Activated CD4-positive, alpha-beta T cell treated with anti-CD3 and anti-CD28 coated beads, Interleukin-2, amount 50 U/mL, for 1 hour (primary cell): ENCODE results near the gene RASSF9.

Experiments
- DNase-seq: peaks from one replicate; pipeline ENCODE4 v3.0.0-alpha.2; 2020

Gene RASSF9

DNA sequence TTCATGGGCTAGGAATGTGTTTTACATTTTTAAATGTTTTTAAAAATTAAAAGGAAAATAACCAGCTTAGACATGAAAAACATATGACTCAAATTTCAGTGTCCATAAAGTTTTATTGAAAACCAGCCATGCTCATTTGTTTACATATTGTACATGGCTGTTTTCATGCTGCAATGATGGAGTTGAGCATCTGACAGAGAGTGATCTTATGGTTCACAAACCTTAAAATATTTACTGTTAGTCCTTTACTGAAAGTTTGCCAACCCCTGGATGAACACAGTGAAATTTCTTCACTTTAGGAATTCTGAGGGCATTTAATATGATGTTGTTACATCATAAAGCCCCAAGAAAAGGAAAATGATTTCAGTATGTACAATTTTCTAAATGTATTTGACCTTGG is 16.1 kb downstream of the RASSF9 start:
- DNase-seq: no peak

DNA sequence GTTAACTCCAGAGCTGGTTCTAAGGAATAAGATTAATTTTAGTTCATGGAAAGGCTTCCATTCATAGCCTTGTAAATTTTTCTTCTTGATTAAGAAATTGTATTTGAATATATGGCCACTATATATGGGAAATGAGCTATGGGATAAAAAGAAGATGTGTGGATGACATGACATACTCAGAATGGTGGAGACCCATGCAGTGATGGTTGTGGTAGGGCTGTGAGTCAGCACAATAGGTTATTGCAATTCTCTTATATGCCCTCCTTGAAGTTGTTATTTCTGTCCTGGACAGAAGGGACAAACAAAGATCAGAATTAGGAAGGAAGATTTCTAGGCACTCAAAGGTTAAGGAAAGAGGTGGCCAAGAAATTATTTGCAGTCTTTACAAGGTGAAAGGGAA is 21.5 kb downstream of the RASSF9 start:
- DNase-seq: no peak

DNA sequence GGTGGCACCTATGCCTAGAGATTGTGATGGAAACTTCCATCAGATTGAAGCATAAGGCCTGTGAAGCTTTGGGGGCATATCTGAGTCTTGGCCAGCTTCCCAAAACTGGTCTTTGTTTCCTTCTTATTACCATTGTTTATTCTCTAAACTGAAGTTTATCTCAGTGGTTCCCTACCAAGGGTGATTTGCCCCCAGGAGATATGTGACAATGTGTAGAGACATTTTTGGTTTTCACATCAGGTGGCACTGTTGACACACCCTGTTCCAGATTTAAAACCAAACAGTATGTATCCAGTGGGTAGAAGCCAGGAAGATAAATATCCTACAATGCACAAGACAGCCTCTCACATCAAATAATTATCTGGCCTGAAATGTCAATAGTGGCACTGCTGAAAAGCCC is 22.1 kb downstream of the RASSF9 start:
- DNase-seq: no peak

DNA sequence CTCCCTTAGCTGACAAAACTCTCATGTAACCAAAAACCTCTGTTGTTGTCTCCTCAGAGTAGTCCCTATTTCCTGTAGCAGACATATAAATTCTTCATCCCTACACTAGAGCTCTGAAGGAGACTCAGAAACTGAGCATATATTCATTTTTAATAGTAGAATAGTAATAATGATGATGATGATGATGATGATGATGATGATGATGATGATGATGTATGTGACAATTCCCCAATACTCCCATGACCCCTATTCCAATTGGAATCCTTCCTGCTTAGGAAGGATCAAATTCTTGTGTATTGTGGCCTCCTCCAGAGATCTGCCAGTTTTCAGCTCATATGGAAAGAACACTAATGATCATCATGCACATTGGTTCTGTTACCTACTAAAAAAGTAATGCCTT is 26.7 kb downstream of the RASSF9 start:
- DNase-seq: no peak

DNA sequence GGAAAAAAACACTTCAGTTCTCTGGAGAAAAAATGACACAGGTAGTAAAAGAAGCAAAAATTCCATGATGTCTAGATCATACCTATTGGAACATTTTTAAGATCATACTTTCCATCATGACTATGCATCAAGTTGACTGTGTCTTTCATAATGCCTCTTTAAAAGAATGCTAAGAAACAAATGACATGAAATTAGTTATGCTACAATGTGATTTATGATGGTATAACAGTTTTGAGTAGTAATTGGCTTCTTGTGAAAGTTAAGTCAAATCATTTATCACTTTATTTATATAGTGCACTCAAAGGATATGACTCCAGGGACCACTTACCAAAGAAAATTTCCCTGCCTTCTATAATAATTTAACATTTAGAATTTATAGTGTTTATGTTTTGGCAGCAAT is 28.5 kb downstream of the RASSF9 start:
- DNase-seq: no peak

DNA sequence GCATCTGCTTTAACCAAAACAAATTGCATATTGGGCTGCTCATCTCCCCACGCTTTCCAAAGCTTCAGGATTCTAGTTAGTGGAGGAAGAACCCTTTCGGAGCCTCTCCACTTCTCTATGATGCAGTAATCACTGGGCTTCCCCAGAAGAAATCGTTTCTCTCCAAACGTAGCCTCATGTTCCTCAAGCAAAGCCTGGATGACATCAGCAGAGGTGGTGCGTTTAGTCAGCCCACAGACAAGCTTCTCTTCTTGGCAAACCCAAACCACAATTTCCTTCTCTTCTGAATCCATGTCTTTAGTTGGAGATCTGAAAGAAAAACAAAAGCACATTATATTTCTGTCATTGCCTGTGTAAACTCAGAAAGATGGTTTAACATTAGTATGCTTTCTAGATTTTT is 30.6 kb downstream of the RASSF9 start:
- DNase-seq: no peak

DNA sequence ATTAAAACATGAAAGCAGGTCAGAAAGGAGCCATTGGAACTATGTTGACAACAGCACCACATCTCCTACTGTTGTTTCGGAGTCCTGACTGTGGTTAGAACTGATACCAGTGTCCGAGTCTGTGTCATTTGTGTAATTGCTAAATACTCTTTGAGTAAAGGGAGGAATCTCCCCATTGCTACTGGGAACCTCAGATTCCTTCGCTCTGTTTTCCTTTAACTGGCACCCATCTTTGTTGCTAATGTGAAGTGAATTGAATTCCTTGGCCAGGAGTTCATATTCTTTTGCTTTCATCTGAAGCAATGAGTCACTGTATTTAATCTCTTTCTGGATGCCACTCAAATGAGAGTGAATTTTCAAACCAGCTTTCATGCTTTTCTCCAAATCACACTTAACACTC is 31.5 kb downstream of the RASSF9 start:
- no peak for DNase-seq

DNA sequence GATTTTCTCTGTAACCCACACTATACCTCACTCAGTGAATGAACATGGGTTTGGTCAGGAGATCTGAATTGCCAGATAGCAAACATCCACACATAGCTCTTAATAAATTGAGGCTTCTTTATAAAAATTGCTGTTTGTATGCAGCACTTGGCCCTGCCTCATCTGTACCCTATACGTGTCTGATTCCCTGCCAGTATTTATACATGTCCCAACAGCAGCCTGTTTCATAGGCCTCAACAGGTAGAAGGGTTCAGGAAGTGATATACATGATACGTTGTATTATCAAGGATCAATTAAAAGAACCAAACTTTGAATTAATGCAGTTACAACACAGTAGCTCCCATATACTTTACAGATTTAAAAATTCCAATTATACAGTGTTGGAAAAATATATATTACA is 32.3 kb downstream of the RASSF9 start:
- DNase-seq: no peak

DNA sequence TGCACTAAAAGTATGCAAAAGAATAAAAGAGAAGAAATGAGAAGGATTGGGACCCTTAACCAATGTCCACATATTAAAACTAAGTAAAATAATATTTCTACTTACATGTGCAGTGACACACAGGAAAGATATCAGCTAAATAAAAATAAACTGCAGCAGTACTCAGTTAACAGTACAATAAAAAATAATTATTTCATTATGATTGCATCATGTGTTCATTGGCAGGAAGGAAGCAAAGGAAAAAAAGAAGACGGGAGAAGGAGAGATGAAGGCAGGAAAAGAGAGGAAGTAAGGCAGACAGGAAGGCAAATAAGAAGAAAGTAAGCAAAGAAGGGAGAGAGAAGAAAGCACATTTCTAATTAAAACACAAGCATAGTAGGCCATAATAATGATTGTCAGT is 33.0 kb downstream of the RASSF9 start:
- no peak for DNase-seq

DNA sequence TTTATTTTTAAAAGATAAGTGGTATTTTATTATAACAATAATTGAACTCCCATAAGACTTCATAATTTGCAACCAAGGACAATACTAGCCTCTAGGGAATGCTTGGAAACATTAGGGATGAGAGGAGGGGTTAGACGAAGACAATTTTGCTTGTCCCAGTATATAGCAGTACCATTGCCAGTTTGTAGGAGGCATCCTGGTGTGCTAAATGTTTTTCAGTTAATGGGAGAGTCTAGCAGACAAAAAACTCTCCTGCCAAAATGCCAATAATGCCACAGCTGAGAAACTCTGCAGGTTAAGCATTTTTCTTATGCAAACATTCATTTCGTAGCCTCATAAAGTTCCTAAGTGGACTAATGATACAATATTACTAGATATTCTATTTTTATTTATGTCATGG is 38.1 kb downstream of the RASSF9 start:
- no peak for DNase-seq

DNA sequence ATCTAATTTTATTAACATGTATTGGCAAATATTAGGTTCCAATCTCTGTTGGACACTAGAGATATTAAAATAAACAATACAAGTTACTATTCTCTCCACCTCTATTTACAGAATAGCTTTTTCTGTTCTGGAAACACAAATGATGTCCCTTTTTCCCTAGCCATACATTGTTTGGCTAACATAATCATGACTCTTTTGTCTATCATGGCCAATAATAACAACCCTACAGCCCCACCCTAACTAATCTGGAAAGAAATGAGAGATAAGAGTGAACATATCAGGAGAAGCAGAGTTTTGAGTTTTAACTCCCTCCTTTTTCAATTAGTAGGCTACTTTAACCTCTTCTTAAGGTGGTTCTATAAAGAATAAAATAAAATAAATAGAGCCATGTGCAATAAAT is 40.2 kb downstream of the RASSF9 start:
- DNase-seq: no peak

DNA sequence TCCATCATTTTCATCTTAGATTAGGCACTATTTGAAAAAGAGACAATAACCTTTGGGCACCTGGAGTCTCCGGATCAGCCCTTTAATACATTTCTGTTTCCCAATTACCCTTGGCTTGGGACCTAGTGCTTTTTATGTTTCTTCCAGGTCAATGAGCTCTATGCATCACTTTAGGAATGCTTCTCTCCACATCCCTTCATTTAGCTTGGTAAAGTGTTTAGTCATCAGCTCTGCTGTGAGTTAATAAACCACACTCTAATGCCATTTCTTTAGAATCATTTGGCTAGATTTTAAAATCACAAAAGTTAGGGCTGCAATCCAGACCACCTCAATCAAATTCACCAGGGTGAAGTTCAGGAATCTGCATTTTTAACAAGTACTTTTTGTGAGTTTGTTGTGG is 41.7 kb downstream of the RASSF9 start:
- no peak for DNase-seq

DNA sequence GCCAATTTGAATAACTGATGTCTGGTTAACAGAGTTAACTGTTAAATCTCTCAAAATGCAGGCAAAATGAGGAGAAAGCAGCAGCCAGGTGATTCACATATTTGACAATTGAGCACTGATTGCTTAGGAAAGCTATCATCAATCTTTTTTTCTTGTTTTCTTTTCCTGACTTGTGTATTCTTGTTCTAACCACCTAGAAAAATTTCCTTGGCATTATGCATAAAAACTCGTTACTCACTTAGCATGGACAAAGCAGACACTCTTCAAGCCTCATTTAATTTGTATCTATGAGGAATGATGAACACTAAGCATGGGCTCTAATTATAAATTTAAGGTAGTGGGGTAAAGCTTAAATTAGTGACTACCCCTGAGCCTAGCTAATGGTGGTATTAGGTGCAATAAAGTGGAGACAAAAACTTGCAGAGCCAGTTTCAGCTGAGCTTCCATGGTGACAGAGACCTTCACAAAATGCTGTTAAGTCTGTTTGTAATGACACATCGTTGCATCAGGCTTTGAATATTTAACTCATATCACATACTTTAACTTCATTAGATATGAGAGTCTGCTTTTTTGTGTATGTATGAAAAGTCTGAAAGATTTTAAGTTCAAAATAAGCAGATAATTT is 52.0 kb downstream of the RASSF9 start:
- DNase-seq: no peak

DNA sequence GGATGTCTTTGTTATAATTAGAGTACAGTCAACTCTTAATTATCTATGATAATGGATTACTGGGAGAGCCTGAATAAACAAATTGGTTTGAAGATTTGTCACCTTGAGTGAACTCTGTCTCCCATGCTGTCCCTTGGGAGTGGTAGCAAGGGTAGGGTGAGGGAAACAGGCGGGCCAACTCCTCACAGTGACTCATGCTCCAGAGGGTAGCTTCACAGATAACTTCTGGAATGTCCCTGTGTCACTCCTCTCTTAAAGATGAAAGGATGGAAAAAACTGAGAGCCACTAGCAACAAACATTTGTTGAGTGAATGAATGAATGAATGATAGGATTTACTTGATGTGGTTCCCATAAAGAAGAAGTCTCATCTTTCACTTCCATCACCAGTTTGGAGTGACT is 53.5 kb downstream of the RASSF9 start:
- DNase-seq: no peak

DNA sequence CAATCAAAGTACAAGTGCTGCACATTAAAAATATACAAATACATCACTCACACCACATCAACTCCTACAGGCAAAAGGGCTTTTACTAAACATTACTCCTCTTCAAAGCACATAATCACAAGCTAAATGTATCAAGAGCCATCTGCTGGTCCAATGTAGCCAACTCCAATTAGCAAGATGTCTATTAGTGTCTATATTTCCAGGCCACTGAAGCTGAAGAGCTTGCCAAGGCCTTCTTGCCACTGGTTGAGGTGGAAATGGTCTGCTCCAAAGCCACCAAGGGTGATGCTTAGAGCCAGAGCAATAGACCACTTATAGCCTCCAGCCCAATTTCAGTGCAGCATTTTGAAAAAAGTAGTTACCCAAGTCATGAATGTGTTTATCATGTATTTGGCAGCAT is 54.4 kb downstream of the RASSF9 start:
- no peak for DNase-seq

DNA sequence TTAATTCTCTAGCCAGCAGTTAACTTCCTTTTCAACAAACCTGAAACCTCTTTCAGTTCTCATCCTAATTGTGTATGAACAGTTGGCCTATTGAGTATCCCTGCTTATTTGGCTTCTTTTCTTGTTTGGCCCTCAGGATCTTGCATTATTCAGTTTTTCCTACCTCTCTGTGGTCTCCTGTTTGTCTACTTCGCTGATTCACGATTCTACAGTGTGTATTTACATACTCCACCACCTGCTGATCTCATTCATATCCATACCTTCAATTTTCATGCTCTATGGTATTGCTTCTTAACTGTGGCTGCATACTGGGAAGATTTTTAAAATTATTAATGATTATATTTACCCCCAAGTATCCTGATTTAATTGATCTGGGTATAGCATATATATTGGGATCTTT is 56.4 kb downstream of the RASSF9 start:
- no peak for DNase-seq

DNA sequence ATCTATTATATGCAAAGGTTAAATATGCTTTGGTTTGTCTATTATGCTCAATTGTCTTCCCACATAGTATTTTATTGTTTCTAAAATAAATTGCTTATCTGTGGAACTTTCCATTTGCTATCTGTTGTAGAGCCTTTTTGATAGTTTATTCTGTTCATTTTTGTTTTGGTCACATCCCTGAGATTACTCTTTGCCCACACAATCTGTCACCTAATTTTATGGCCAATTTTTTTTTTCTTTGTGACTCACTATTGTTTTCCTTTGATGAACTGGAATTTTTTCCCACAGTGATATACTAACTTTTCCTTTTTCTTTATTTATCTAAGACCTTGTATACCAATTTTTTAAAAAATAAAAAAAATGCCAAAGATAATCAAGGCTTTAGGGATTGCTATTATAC is 61.1 kb downstream of the RASSF9 start:
- no peak for DNase-seq

DNA sequence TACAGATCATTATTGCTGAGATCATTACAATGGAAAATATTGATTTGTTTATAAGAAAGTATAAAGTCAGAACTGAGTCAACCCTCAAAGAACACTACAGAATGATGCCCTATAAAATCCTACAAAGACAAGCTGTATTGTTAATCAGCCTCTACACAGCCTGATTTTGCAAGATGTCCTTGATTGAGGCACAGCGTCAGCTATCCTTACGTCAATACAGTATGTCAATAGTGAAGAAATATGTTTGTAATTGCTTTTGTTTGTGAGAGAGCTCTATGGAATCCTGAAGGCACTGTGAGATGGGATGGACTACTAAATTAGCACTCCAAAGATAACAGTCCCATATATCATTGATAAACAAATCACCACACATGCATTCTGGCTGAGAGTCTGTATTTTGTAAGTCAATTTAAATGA is 70.7 kb downstream of the RASSF9 start:
- no peak for DNase-seq

DNA sequence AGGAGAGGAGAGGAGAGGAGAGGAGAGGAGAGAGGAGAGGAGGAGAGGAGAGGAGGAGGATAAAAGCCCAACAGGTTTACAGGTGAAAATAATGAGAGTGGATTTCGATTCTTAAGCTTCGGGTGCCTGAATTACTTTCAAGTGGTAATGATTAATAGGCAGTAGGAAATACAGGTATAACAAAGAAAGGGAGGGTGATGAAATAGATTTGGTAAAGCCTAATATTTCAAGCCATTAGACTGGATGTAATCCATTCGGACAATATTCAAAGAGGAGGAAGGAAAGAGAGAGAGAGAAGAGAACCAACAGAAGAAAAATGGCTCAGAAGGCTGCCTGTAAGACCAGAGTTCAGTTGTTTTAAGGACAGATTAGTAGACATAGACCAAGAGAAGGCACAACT is 76.6 kb downstream of the RASSF9 start:
- no peak for DNase-seq

DNA sequence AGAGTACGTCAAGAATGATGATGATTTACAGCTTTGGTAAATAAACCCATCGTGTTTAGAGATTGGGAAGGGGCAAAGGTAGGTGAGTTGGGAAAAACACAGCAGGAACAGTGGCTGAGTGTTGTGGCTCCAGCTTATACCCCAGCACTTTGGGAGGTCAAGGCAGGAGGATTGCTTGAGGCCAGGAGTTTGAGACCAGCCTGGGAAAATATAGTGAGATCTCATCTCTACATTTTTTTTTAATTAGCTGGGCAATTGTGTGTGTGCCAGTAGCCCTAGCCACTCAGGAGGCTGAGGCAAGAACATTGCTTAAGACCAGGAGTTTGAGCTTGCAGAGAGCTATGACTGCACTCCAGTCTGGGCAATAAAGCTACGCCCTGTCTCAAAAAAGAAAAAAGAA is 77.1 kb downstream of the RASSF9 start:
- no peak for DNase-seq

DNA sequence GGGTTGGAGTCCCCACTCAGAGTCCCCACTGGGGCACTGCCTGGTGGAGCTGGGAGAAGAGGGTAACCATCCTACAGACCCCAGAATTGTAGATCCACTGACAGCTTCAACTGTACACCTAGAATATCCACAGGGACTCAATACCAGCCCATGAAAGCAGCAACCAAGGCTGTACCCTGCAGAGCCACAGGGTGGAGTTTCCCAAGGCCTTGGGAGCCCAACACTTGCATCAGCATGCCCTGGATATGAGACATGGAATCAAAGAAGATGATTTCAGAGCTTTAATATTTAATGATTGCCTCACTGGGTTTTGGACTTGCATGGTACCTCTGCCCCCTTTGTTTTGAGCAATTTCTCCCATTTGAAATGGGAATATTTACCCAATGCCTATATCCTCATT is 80.4 kb downstream of the RASSF9 start:
- no peak for DNase-seq
